Right lobe of liver (tissue), 6 donors: ENCODE results near the gene KRTAP17-1. TPM values are rescaled to one million over a fixed set of nuclear protein-coding genes. Genes with fewer than 3 reads are reported as not detected.

Source experiments
- ATAC-seq, 4 donors: fragments of 200-7000 bp; cut with Tn5 transposase; one replicate each; pipeline ENCODE4 v1.9.1; 2020; ENCODE audit warnings: mild to moderate bottlenecking in 4 of 4, moderate library complexity in 4 of 4
- DNase-seq, 3 donors: peaks; one replicate each; pipeline ENCODE4 v3.0.0-alpha.2; 2020
- H3K27ac ChIP-seq, 3 donors: fragments of 200-600 bp; one replicate each; pipeline ENCODE4 v1.8.0; 2022
- H3K27me3 ChIP-seq, 2 donors: fragments of 200-600 bp; one replicate each; pipeline ENCODE4 v1.8.0; 2022
- H3K36me3 ChIP-seq, 4 donors: fragments of 200-600 bp; sonication (generic) in 1 of 4; one replicate each; pipeline versions ENCODE4 v1.5.1 to v1.8.0; 2017 to 2022; ENCODE audit warnings: control low read depth in 1 of 4
- H3K4me1 ChIP-seq, 4 donors: fragments of 200-600 bp; sonication (generic) in 1 of 4; one replicate each; pipeline versions ENCODE4 v1.5.1 to v1.8.0; 2017 to 2022; ENCODE audit warnings: control low read depth in 1 of 4
- H3K4me3 ChIP-seq, 3 donors: fragments of 200-600 bp; one replicate each; pipeline ENCODE4 v1.8.0; 2022
- H3K9me3 ChIP-seq, 4 donors: fragments of 200-600 bp; sonication (generic) in 1 of 4; one replicate each; pipeline versions ENCODE4 v1.5.1 to v1.8.0; 2017 to 2022; ENCODE audit warnings: control low read depth in 1 of 4
- CTCF ChIP-seq, 4 donors: fragments of 200-600 bp in 3 of 4; fragments of 450-650 bp in 1 of 4; IDR thresholded peaks; one replicate each; pipeline versions ENCODE4 v1.5.1 to v1.8.0; 2016 to 2022; ENCODE audit warnings: antibody characterized with exemption in 4 of 4, mild to moderate bottlenecking in 2 of 4
- POLR2A ChIP-seq: fragments of 450-650 bp; IDR thresholded peaks from one replicate; pipeline ENCODE4 v1.6.1; 2017; ENCODE audit warnings: antibody characterized with exemption, mild to moderate bottlenecking
- WGBS: methylation state at CpG from one replicate; pipeline ENCODE4 v1.1.6; 2018; ENCODE audit warnings: low coverage, low lambda C conversion rate; ENCODE audit not compliant: insufficient coverage; ENCODE audit errors: missing lambda C conversion rate; 5-methylcytosine and 5-hydroxymethylcytosine counted together
- intact Hi-C, 2 donors: fragments of 100-400 bp; cut with DNase I; formaldehyde crosslinking; loops; one replicate each; pipeline versions ENCODE4 v1.11.2 to v1.14.1; 2022
- small RNA-seq, 2 experiments: library from RNA; depleted of rRNA; stranded (forward); fragments of <200 nt; gene quantifications; one replicate each; pipeline ENCODE3, GENCODE V24; 2016
- total RNA-seq, 6 experiments: library from RNA; depleted of rRNA in 2 of 6; stranded (reverse); fragments of >200 nt in 2 of 6; fragmentation: NEBNext Ultra II Directional in 3 of 6; extraction: Animal tissue kit (Norgen Biotek cat#: 25700) in 3 of 6; gene quantifications; one replicate each; pipeline versions ENCODE4 v1.1.0 to v1.2.4, GENCODE V29; 2016 to 2023
- donor health status: DM: no; HTN: yes; CAD: no.
- donor health status: DM: no; HTN: no; CAD: no.
- donor health status: DM: no; HTN: no; CAD: no.
- donor health status: DM: no; HTN: yes; CAD: no.
- donor health status: DM: no; HTN: yes; CAD: no.

Gene KRTAP17-1
- total RNA-seq, 6 experiments from 2014 or later: not detected

- Histone ChIP-seq H3K4me1 (no peaks in the 10 kb centered on the region), H3K36me3 (no peaks in the 10 kb centered on the region), H3K27ac (no peak within 1 kb of the TSS), H3K9me3 (no peaks in the 10 kb centered on the region), H3K4me3 (no peak within 1 kb of the TSS), H3K27me3 (no peaks in the 10 kb centered on the region)
- TF ChIP-seq CTCF (IDR thresholded peaks at IDR 0.05): no peak
- no peak for TF ChIP-seq POLR2A
- 46% methylated on average over 2 of the region's 2 CpGs for WGBS
- ATAC-seq (no peak), DNase-seq (no peak)
- intact Hi-C loops: no loop called here
Measured at GRCh38 chr17:41265078-41265477, 50.4 kb downstream of the KRTAP17-1 start, which contains the start of gene KRTAP9-6. TSS of gene KRTAP9-6 (plus strand) at chr17:41265378. CDS start at chr17:41265378, 0 bp downstream.

Small RNA genes lying within 50 kb of the gene (small RNA-seq; reads per million reads assigned to genes)
- gene KRTAP9-10P: 0 reads per million in 2 experiments

Other genes with a start within 250 kb of the KRTAP17-1 start
- not detected for gene KRTAP2-4, start 249.8 kb downstream of the KRTAP17-1 start, total RNA-seq
- gene KRTAP4-7, start 231.6 kb downstream of the KRTAP17-1 start, total RNA-seq: not detected
- gene KRTAP4-8, start 217.6 kb downstream of the KRTAP17-1 start, total RNA-seq: not detected
- gene KRTAP4-16, start 213.5 kb downstream of the KRTAP17-1 start, total RNA-seq: not detected
- gene KRTAP4-9, start 210.3 kb downstream of the KRTAP17-1 start, total RNA-seq: not detected
- not detected for gene KRTAP4-11, start 197.3 kb downstream of the KRTAP17-1 start, total RNA-seq
- gene KRTAP4-12, start 191.5 kb downstream of the KRTAP17-1 start, total RNA-seq: not detected
- not detected for gene KRTAP4-6, start 175.2 kb downstream of the KRTAP17-1 start, total RNA-seq
- gene KRTAP4-5, start 165.9 kb downstream of the KRTAP17-1 start, total RNA-seq: not detected
- gene KRTAP4-4, start 155.0 kb downstream of the KRTAP17-1 start, total RNA-seq: not detected
- gene KRTAP4-3, start 147.5 kb downstream of the KRTAP17-1 start, total RNA-seq: not detected
- not detected for gene KRTAP4-2, start 137.5 kb downstream of the KRTAP17-1 start, total RNA-seq
- gene KRTAP4-1, start 130.8 kb downstream of the KRTAP17-1 start, total RNA-seq: not detected
- gene KRTAP9-1, start 125.8 kb downstream of the KRTAP17-1 start, total RNA-seq: not detected
- not detected for gene KRTAP9-2, start 89.1 kb downstream of the KRTAP17-1 start, total RNA-seq
- not detected for gene KRTAP9-3, start 83.3 kb downstream of the KRTAP17-1 start, total RNA-seq
- not detected for gene KRTAP9-8, start 77.7 kb downstream of the KRTAP17-1 start, total RNA-seq
- not detected for gene KRTAP9-4, start 66.0 kb downstream of the KRTAP17-1 start, total RNA-seq
- gene KRTAP9-9, start 60.3 kb downstream of the KRTAP17-1 start, total RNA-seq: not detected
- gene KRTAP9-6, start 50.3 kb downstream of the KRTAP17-1 start, total RNA-seq: not detected
- not detected for gene KRTAP9-7, start 40.0 kb downstream of the KRTAP17-1 start, total RNA-seq
- gene KRTAP29-1, start 12.9 kb downstream of the KRTAP17-1 start, total RNA-seq: not detected
- gene KRTAP16-1, start 6.4 kb downstream of the KRTAP17-1 start, total RNA-seq: not detected
- not detected for gene KRT33A, start 35.1 kb upstream of the KRTAP17-1 start, total RNA-seq
- gene KRT33B, start 54.1 kb upstream of the KRTAP17-1 start, total RNA-seq: not detected
- not detected for gene KRT34, start 66.6 kb upstream of the KRTAP17-1 start, total RNA-seq
- gene KRT31, start 81.9 kb upstream of the KRTAP17-1 start, total RNA-seq: not detected
- not detected for gene KRT37, start 108.9 kb upstream of the KRTAP17-1 start, total RNA-seq
- gene KRT38, start 125.3 kb upstream of the KRTAP17-1 start, total RNA-seq: not detected
- not detected for gene KRT32, start 151.7 kb upstream of the KRTAP17-1 start, total RNA-seq
- not detected for gene KRT35, start 165.4 kb upstream of the KRTAP17-1 start, total RNA-seq
- not detected for gene KRT36, start 174.2 kb upstream of the KRTAP17-1 start, total RNA-seq
- 1 to 10 TPM in 1 of 6 experiments, not detected in 5; 1.6 TPM for gene KRT13, start 189.9 kb upstream of the KRTAP17-1 start, total RNA-seq
- gene KRT15, start 203.2 kb upstream of the KRTAP17-1 start, total RNA-seq: not detected
- gene KRT19, start 212.6 kb upstream of the KRTAP17-1 start, total RNA-seq: 1 to 10 TPM in 5 of 6 experiments, under 1 TPM in 1; 0.87 to 4.3 (median 2.5) TPM